Sigmoid colon (tissue), 4 donors: Measurements from ENCODE around the gene SLC22A4.

Source experiments
- EP300 ChIP-seq, 4 donors: sonication (generic); formaldehyde crosslinking; IDR thresholded peaks; one replicate each; pipeline ENCODE4 v1.6.1; 2017; ENCODE audit warnings: antibody characterized with exemption in 4 of 4
- POLR2A ChIP-seq, 2 donors: fragments of 450-650 bp; IDR thresholded peaks; one replicate each; pipeline ENCODE4 v1.6.1; 2016; ENCODE audit warnings: antibody characterized with exemption in 2 of 2, mild to moderate bottlenecking in 2 of 2, moderate library complexity in 2 of 2
- POLR2AphosphoS5 ChIP-seq, 4 donors: sonication (generic); formaldehyde crosslinking; IDR thresholded peaks; one replicate each; pipeline ENCODE4 v1.6.1; 2017; ENCODE audit warnings: antibody characterized with exemption in 4 of 4
- TF ChIP-seq, protein P1 (sequence below), 4 experiments: fragments of 450-650 bp in 3 of 4; fragments of 200-600 bp in 1 of 4; IDR thresholded peaks; one replicate each; pipeline ENCODE4 v1.5.1; 2016 to 2019; ENCODE audit warnings: antibody characterized with exemption in 4 of 4, mild to moderate bottlenecking in 3 of 4, moderate library complexity in 2 of 4

- TF ChIP-seq EP300 (IDR thresholded peaks at IDR 0.05) (no peak), POLR2AphosphoS5 (IDR thresholded peaks at IDR 0.05) (no peak), POLR2A (IDR thresholded peaks at IDR 0.05) (no peak)
- TF ChIP-seq, protein P1, sequence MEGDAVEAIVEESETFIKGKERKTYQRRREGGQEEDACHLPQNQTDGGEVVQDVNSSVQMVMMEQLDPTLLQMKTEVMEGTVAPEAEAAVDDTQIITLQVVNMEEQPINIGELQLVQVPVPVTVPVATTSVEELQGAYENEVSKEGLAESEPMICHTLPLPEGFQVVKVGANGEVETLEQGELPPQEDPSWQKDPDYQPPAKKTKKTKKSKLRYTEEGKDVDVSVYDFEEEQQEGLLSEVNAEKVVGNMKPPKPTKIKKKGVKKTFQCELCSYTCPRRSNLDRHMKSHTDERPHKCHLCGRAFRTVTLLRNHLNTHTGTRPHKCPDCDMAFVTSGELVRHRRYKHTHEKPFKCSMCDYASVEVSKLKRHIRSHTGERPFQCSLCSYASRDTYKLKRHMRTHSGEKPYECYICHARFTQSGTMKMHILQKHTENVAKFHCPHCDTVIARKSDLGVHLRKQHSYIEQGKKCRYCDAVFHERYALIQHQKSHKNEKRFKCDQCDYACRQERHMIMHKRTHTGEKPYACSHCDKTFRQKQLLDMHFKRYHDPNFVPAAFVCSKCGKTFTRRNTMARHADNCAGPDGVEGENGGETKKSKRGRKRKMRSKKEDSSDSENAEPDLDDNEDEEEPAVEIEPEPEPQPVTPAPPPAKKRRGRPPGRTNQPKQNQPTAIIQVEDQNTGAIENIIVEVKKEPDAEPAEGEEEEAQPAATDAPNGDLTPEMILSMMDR (IDR thresholded peaks at IDR 0.05), result no peak
Observed at GRCh38 chr5:132383984-132384383, 89.8 kb downstream of the SLC22A4 start.
